K562 (cell line): ENCODE measurements around the gene NPC1. TPM values are rescaled to one million over a fixed set of nuclear protein-coding genes. Genes with fewer than 3 reads are reported as not detected.

ENCODE experiments used
- ARID1B ChIP-seq: fragments of 450-650 bp; IDR thresholded peaks from 2 replicates; pipeline ENCODE4 v1.6.1; 2016; ENCODE audit warnings: antibody characterized with exemption, mild to moderate bottlenecking, inconsistent platforms
- CHD1 ChIP-seq: fragments of 200-600 bp; sonication (generic); IDR thresholded peaks from one replicate; pipeline ENCODE4 v1.6.1; 2012; ENCODE audit warnings: mild to moderate bottlenecking, moderate library complexity, low read length, inconsistent platforms
- DMBX1 ChIP-seq: fragments of 250-450 bp; sonication (Bioruptor Pico); IDR thresholded peaks from 2 replicates; pipeline ENCODE4 v1.8.0; 2022; ENCODE audit warnings: inconsistent platforms, mild to moderate bottlenecking, moderate library complexity, borderline replicate concordance
- ID3 ChIP-seq, 2 experiments: fragments of 250-450 bp in 1 of 2; fragments of 450-650 bp in 1 of 2; sonication (Bioruptor Pico) in 1 of 2; IDR thresholded peaks; 2 replicates each; pipeline versions ENCODE4 v1.6.1 to v1.8.0; 2016 to 2021; ENCODE audit warnings: mild to moderate bottlenecking in 2 of 2, moderate library complexity in 2 of 2, missing compliant biosample characterization in 1 of 2, missing genetic modification characterization in 1 of 2
- L3MBTL2 ChIP-seq: fragments of 450-650 bp; IDR thresholded peaks from 2 replicates; pipeline ENCODE4 v1.6.1; 2016; ENCODE audit warnings: mild to moderate bottlenecking, moderate library complexity
- MYC ChIP-seq, 2 experiments: fragments of 250-450 bp in 1 of 2; sonication (Bioruptor Pico) in 1 of 2; IDR thresholded peaks; 2 replicates each; pipeline versions ENCODE4 v1.5.1 to v1.6.1; 2012 to 2021; ENCODE audit warnings: low read depth in 2 of 2, borderline replicate concordance in 1 of 2, improper control_type of control experiment in 1 of 2, low read length in 1 of 2, mild to moderate bottlenecking in 1 of 2, moderate library complexity in 1 of 2
- NEUROD1 ChIP-seq: fragments of 150-350 bp; IDR thresholded peaks from 2 replicates; pipeline ENCODE4 v1.6.1; 2014; ENCODE audit warnings: borderline replicate concordance, low read length, low read depth; ENCODE audit not compliant: partially characterized antibody
- POLR3G ChIP-seq: IDR thresholded peaks from 2 replicates; pipeline ENCODE4 v1.6.1; 2011; ENCODE audit not compliant: insufficient read length, insufficient replicate concordance; ENCODE audit errors: extremely low read depth
- PYGO2 ChIP-seq: fragments of 450-650 bp; IDR thresholded peaks from 2 replicates; pipeline ENCODE4 v1.6.1; 2016; ENCODE audit warnings: mild to moderate bottlenecking, missing genetic modification characterization, moderate library complexity, missing compliant biosample characterization
- RHOXF2B ChIP-seq: fragments of 250-450 bp; sonication (Bioruptor Pico); conservative IDR thresholded peaks from 2 replicates; pipeline ENCODE4 v1.5.1; 2021
- SMC3 ChIP-seq: conservative IDR thresholded peaks from 2 replicates; pipeline ENCODE4 v1.6.1; 2011; ENCODE audit warnings: low read depth, low read length, improper control_type of control experiment; ENCODE audit not compliant: insufficient read depth
- TBL1XR1 ChIP-seq, 2 experiments: IDR thresholded peaks; 2 replicates each; pipeline ENCODE4 v1.6.1; 2012; ENCODE audit warnings: improper control_type of control experiment in 2 of 2, low read length in 2 of 2, mild to moderate bottlenecking in 1 of 2
- TCF15 ChIP-seq: fragments of 250-450 bp; sonication (Bioruptor Pico); IDR thresholded peaks from 2 replicates; pipeline ENCODE4 v1.8.0; 2022; ENCODE audit warnings: moderate library complexity, mild to moderate bottlenecking, inconsistent platforms
- ZBTB40 ChIP-seq, 2 experiments: fragments of 450-650 bp in 1 of 2; sonication (generic) in 1 of 2; formaldehyde crosslinking in 1 of 2; IDR thresholded peaks; 2 replicates each; pipeline versions ENCODE4 v1.7.1 to v1.9.0; 2016 to 2022; ENCODE audit warnings: inconsistent platforms in 1 of 2, mild to moderate bottlenecking in 1 of 2, missing genetic modification reagents in 1 of 2
- polyA plus RNA-seq, 8 experiments: library from polyadenylated mRNA; depleted of rRNA in 4 of 8; stranded (reverse) in 5 of 8; unstranded in 3 of 8; fragments of >200 nt; fragmentation: Nextera tagmentation in 2 of 8; fragmentation: Illumina TruSeq in 1 of 8; extraction: Ambion mirVana in 2 of 8; extraction: Trizol in 1 of 8; gene quantifications; 2 replicates each; pipeline versions ENCODE4 v1.2.1 to v1.2.3, GENCODE V29; 2011 to 2014; ENCODE audit warnings: inconsistent platforms in 1 of 8, missing spikeins in 1 of 8
- total RNA-seq, 7 experiments: library from RNA; depleted of rRNA in 6 of 7; stranded (reverse); fragments of >200 nt in 6 of 7; fragmentation: Illumina TruSeq in 2 of 7; extraction: Trizol in 2 of 7; gene quantifications; 2 replicates each; pipeline versions ENCODE4 v1.2.1 to v1.2.3, GENCODE V29; 2011 to 2021; ENCODE audit warnings: low replicate concordance in 1 of 7
- TF ChIP-seq, protein P1 (sequence below): fragments of 450-650 bp; formaldehyde crosslinking; conservative IDR thresholded peaks from 2 replicates; pipeline ENCODE4 v1.4.0; 2022; ENCODE audit warnings: mild to moderate bottlenecking, missing genetic modification characterization

The NPC1 gene
- total and polyA plus RNA-seq, 9 of the 15 experiments (the other 6 are each of a cell fraction or from before 2014, with no cell fraction given): 17.1 to 45.9 (median 27.6) TPM

DNA sequence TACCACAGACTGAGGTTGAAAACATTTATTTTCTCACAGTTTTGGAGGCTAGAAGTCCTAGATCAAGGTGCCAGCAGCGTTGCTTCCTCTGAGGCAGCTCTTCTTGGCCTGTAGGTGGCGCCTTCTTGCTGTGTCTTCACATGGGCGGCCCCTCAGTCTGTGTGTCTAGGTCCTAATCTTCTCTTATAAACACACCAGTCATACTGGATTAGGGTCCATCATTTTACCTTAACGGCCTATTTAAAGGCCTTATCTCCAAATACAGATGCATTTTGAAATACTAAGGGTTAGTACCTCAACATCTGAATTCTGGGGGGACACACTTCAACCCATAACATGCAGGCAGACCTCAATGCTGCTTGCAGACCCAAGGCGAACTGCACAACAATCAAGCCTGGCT lies 87.4 kb downstream of the NPC1 start (continued):
- TF ChIP-seq SMC3 (peak; percentile 69), L3MBTL2 (0 out of 2 replicates have a peak, but pooled peaks have one; percentile 20), POLR3G (no peak), ARID1B (0 out of 2 replicates have a peak, but pooled peaks have one; percentile 30), MYC (IDR thresholded peaks at IDR 0.05; ENCODE audit: low read depth, low read length) (peak; percentile 39; the same call in 1 of the 2 replicates), MYC (CRISPR knock-in tag; IDR thresholded peaks at IDR 0.05; ENCODE audit: borderline replicate concordance, low read depth) (no peak), PYGO2 (tag) (no peak), TBL1XR1 (IDR thresholded peaks at IDR 0.05; ENCODE audit: low read length in 2 of 2) (0 out of 4 replicates have a peak, but pooled peaks of 1 of the 2 experiments have one; percentile 39), DMBX1 (CRISPR knock-in tag) (no peak), TCF15 (CRISPR knock-in tag) (no peak), ID3 (CRISPR knock-in tag; IDR thresholded peaks at IDR 0.05) (no peak), ID3 (tag; IDR thresholded peaks at IDR 0.05) (0 out of 2 replicates have a peak, but pooled peaks have one; percentile 20), RHOXF2B (CRISPR knock-in tag) (no peak), ZBTB40 (IDR thresholded peaks at IDR 0.05) (no peak), ZBTB40 (CRISPR knock-in tag; IDR thresholded peaks at IDR 0.05) (no peak), NEUROD1 (peak; percentile 30), CHD1 (no peak)
- TF ChIP-seq, protein P1, sequence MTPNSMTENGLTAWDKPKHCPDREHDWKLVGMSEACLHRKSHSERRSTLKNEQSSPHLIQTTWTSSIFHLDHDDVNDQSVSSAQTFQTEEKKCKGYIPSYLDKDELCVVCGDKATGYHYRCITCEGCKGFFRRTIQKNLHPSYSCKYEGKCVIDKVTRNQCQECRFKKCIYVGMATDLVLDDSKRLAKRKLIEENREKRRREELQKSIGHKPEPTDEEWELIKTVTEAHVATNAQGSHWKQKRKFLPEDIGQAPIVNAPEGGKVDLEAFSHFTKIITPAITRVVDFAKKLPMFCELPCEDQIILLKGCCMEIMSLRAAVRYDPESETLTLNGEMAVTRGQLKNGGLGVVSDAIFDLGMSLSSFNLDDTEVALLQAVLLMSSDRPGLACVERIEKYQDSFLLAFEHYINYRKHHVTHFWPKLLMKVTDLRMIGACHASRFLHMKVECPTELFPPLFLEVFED (CRISPR knock-in tag): no peak
